DMS53 treated with DMSO at 0.1 percent for 48 hours (cell line): ENCODE measurements around the gene SYNRG.

Source experiments
- DNase-seq: peaks from one replicate; lab custom pipeline; 2025; ENCODE audit not compliant: unreplicated experiment; lab: John Stamatoyannopoulos, UW

The SYNRG gene

GRCh38 chr17:37506678-37507077, 102.5 kb downstream of the SYNRG start:
- no peak for DNase-seq

- no peak for DNase-seq
Observed at GRCh38 chr17:37505333-37505732, 103.9 kb downstream of the SYNRG start.

- no peak for DNase-seq
Observed at GRCh38 chr17:37503148-37503547, 106.1 kb downstream of the SYNRG start.

GRCh38 chr17:37502009-37502936, 106.9 kb downstream of the SYNRG start:
- no peak for DNase-seq

- no peak for DNase-seq
Observed at GRCh38 chr17:37500378-37500777, 108.8 kb downstream of the SYNRG start.

- no peak for DNase-seq
Observed at GRCh38 chr17:37494971-37495370, 114.2 kb downstream of the SYNRG start.

- DNase-seq, result no peak
Observed at GRCh38 chr17:37494401-37494831, 114.8 kb downstream of the SYNRG start.

GRCh38 chr17:37493249-37494027, 115.8 kb downstream of the SYNRG start:
- DNase-seq, result no peak

- no peak for DNase-seq
Observed at GRCh38 chr17:37492167-37492566, 117.1 kb downstream of the SYNRG start.

- no peak for DNase-seq
Observed at GRCh38 chr17:37490638-37491614, 118.3 kb downstream of the SYNRG start.

- peak; percentile 7 for DNase-seq
Observed at GRCh38 chr17:37490022-37490587, 119.1 kb downstream of the SYNRG start.

GRCh38 chr17:37489197-37490001, 119.8 kb downstream of the SYNRG start, which contains the start of gene DUSP14:
DUSP14 (plus strand) TSS chr17:37489891; CDS start chr17:37512273, 22,382 bp downstream.
- peak; percentile 74 for DNase-seq

GRCh38 chr17:37488607-37489196, 120.5 kb downstream of the SYNRG start:
- peak; percentile 74 for DNase-seq

- peak; percentile 85 for DNase-seq
Observed at GRCh38 chr17:37488009-37488604, 121.1 kb downstream of the SYNRG start.

- DNase-seq, result no peak
Observed at GRCh38 chr17:37485938-37486570, 123.2 kb downstream of the SYNRG start.

GRCh38 chr17:37483311-37484039, 125.7 kb downstream of the SYNRG start:
- DNase-seq, result no peak

GRCh38 chr17:37481001-37481665, 128.1 kb downstream of the SYNRG start:
- no peak for DNase-seq
